GM18508 (cell line): Measurements from ENCODE around the gene PDYN.

Experiments used
- ATAC-seq: cut with Tn5 transposase; IDR thresholded peaks from one replicate; pipeline ENCODE4 v1.9.1; 2021; ENCODE audit warnings: moderate number of reproducible peaks; ENCODE audit not compliant: insufficient read depth, unreplicated experiment

Gene PDYN

DNA sequence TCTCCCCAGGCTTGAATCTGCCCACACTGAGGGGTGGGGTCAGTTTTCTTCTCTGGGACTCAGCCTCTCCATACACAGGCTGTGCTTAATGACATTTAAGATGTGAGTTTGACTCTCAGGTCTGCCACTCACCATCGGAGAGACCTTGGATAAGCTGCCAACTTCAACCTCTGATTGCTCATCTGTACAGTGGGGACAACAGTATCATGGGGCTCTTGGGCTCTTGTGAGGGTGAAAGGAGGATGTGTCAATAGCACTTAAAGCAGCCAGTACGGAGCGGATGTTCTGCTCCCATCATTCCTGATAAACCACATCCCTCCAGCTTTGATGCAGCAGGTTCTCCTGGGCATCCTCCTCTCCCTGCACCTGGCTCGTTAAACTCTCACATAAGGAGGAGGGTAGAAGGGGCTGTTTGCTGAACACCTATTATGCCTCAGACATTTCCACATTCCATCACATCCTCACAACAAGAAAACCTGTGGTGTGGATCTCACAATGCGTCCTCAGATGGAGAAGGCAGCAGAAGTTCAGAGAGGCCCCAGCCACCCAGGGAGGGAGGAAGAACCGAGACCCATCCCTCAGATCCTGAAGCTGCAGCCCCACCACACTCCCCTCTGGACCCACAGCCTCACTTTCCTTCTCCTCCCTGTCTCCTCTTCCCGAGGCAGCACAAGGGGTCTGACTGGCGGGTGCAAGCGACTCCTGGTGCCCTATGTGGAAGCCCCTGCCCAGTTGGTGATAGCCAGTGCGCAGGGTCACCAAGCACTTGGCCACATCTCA lies 1.9 kb upstream of the PDYN start:
- ATAC-seq: no peak

DNA sequence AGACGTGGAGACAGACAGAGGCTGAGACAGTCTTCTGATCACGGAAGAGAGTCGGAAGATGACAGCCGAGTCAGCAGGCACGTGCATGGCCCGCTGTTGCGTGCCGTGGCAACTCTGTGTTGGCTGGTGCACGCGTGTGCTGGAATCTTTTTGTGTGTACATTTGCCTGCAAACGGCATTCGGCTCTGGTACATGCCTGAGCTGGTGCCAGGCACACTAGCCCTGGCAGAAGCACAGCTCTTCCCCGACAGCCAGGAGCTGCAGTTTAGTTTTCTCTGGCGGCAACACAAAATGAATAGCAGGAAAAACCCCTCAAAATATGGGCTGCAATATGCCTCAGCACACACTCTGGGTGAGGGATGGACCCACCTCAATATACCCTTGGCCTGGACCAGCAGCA lies 769 bp upstream of the PDYN start:
- no peak for ATAC-seq

- no peak for ATAC-seq
Measured at GRCh38 chr20:1992359-1993110, 1.3 kb downstream of the PDYN start.

DNA sequence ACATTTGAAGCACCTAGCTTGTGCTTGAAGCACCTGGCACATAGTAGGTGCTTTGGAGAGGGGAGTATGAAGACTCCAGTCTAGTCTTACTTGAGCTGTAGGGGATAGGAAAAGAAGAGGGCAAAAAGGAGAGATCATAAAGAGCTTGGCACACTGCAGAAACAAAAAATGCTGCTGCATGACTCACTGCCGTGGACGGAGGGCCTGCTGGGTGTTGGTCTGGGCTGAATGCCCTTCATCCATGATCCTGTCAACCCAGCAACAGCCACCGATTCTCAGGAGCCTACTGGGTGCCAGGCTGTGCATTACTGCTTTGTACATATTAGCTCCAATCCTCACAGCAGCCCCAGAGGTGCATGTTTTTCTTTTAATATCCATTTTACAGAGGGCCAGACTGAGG lies 6.0 kb downstream of the PDYN start:
- ATAC-seq: no peak

DNA sequence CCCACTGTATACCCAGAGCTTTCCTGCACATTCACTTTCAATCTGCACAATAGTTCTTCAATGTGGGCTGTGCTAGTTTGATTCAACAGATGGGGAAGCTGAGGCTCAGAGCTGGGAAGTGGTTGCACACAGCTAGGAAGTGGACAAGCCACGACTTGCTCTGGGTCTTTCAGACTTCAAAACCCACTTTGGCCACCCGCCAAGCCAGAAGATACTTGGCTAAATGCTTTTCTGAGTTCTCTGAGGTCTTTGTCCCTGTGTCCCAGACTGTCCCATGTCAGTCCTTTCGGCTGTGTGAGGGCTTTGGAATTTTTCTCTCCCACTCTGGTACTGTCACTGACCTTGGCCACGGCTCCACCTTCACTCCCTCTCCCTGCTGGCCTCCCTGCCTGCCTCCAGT lies 10.6 kb downstream of the PDYN start:
- ATAC-seq: no peak

DNA sequence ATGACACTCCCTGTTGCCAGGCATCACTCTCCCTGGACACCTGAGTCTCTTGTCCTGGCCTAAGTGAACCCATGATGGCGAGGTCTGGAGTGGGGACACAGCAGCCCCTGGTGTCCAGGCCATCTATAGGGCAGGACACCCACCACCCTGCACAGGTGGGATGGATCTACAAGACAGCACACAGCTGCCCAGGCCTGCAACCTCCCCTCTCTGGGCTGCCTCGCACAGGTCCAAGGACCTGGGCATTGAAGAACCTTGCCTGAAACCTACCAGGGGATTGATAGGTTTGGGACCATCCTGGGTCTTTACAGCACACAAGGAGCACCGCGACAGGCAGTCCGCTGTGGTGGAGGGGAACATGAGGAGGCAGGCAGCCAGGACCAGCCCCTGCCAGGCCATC lies 11.2 kb downstream of the PDYN start:
- ATAC-seq: no peak

DNA sequence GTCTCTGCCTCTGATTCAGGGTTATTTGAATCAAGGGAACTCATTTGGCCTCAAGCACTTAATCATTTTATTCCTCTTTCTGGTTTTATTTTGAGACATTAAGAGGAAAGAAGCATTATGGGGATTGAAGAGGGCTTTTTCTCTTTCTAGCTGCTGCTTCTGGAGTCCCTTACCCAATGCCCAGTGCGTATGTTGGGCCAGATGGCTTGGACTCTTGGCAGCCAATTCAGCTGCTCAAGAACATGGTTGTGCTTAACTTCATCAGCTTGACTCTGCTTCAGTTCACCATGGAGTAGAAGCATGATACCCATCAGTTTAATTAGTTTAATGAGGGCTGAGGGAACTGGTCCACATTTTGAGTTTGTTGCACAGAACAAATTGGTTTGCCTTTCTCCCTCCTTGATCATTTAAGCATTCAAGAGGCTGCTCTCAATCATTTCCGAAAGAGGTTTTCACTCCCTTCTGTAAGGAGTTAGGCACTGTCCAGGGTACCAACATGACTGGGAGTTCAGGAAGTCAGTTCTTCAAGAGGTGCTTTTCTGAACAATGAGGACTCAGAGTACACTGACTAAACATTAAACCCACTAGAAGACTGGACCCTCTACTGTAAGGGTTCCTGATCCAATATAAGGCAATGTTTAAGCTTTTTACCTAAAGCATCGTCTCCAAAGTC lies 14.6 kb downstream of the PDYN start:
- ATAC-seq: no peak

DNA sequence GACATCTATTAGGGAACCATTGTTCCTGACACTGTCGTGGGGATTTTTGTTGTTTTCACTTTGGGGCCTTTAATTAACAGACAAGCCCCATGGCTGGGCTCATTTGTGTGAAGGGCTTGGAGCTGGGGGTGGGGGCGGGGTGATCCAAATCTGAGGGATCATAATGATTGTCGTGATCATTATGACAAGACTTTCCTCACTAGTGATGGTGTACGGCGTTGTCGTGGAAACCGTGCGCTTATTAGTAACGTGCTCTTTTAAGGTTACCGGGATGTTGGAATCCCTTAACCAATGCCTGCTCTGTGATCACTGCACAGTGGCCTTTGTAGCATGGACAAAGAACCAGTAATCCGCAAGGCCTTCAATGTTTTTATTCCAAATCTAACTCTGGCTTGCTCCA lies 18.6 kb downstream of the PDYN start:
- no peak for ATAC-seq

DNA sequence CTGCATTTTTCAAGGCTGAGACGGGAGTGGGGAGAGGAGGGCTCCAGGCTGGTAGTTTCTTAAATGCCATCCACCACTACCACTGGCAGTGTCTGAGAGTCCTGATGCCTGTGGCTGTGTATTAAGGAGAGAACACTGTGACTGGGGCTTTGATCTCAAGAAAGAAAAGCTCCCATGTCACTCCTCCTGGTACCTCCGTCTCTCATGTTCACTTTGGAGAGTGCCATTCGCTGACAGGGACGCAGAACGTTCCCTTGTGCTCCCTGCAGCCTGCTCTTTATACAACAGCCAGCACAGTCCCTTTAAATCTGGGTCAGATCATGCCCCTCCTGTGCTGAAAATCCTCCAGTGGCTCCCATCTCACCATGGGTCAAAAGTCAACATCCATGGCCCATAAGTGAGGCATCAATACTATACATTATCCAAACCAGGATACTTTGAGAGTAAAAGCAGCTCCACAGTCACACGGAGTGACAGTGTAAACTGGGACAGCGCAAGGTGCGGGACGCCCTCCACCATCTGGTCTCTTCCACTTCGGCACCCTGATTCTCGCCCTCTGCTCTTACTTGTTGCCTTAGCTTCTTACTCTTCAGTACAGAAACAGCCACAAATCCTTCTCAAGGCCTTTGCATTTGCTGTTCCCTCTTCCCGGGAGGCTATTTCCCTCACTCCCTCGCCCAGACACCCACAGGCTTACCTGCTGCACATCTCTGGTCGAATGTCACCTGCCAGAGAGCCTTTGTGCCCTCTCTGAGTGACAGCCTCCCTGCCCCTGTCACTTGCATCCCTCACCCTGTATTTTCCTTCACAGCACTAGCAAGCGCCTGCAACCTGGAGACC lies 20.0 kb downstream of the PDYN start:
- no peak for ATAC-seq

- no peak for ATAC-seq
Measured at GRCh38 chr20:1971893-1972586, 21.8 kb downstream of the PDYN start.

DNA sequence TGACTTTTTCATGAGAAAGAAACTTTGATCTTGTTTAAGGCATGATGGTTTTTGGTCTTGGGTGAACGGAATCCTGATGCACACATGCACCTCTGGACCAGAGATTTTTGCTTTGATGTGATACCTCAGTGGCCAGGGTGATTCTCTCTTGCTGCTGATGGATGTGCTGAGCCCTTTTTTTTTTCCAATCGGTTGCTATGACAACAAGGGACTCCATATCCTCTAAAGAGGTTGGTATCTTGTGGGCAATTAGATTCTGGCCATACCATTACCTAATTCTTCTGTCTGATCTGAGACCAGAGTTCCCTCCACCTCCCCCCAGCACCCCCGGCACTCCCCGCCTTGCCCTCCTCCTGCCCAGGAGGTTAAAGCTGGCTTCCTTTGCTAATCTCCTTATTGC lies 24.9 kb downstream of the PDYN start:
- no peak for ATAC-seq

GRCh38 chr20:1965520-1966351 lies 28.1 kb downstream of the PDYN start:
- no peak for ATAC-seq

GRCh38 chr20:1964659-1965405 lies 29.0 kb downstream of the PDYN start:
- no peak for ATAC-seq

GRCh38 chr20:1964061-1964460 lies 29.8 kb downstream of the PDYN start:
- ATAC-seq: no peak

GRCh38 chr20:1961374-1961773 lies 32.5 kb downstream of the PDYN start:
- no peak for ATAC-seq

DNA sequence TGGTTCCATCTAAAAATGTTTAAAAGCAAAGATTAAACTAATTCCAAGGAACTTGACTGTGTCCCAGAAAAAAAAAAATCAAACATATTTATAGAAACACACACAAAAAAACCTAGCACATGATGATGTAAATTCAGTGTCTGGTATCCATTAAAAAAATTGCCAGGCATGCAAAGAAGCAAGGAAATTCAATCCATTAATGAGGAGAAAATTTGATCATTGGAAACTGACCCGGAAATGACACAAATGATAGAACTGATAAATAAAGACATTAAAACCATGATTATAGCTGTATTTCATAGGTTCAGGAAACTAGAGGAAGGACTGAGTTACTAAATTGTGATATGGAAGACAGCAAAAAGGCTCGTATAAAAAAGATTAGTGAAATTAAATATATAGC lies 34.7 kb downstream of the PDYN start:
- no peak for ATAC-seq

DNA sequence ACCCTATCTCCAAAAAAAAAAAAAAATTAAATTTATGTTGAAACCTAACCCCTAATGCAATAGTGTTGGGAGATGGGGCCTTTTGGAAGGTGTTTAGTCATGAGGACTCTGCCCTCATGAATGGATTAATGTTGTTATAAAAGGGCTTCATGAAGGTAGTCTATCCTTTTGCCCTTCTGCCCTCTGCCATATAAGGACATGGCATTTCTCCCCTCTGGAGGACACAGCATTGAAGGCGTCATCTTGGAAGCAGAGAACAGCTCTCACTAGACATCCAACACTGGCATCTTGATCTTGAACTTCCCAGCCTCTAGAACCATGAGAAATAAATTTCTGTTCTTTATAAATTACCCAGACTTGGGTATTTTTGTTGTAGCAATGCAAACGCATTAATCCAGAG lies 35.4 kb downstream of the PDYN start:
- no peak for ATAC-seq

DNA sequence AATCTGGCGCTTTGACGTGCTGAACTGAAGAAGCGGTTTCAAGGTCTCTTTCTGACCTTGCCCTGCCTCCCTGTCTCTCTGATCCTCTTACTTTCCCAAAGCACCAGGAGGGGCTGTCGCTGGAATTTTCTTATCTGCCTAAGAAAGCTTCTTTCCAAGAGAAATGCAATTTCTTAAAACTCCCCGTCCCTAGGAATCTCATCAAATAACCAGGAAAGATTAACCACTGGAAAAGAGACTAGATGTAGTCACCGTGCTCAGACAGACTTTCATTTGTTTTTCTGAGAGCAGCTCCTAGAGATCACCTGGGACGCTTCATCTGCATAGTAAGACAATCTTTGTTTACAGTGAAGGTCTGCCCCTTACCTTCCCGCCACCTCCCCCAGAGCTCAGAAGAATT lies 38.6 kb downstream of the PDYN start:
- no peak for ATAC-seq
